HG02981 (cell line): ENCODE measurements around the gene TEX12.
A peak's percentile ranks its signal among the peaks of the same experiment; 100 is the strongest.
"Not testable (repeated sequence)": the region's sequence is repeated elsewhere in the genome, so short reads cannot be mapped to it uniquely, and the experiment has no call there.

Source experiments
- ATAC-seq: cut with Tn5 transposase; IDR thresholded peaks from one replicate; pipeline ENCODE4 v1.9.1; 2021; ENCODE audit warnings: mild to moderate bottlenecking, moderate library complexity; ENCODE audit not compliant: unreplicated experiment

The TEX12 gene, protein sequence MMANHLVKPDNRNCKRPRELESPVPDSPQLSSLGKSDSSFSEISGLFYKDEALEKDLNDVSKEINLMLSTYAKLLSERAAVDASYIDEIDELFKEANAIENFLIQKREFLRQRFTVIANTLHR

DNA sequence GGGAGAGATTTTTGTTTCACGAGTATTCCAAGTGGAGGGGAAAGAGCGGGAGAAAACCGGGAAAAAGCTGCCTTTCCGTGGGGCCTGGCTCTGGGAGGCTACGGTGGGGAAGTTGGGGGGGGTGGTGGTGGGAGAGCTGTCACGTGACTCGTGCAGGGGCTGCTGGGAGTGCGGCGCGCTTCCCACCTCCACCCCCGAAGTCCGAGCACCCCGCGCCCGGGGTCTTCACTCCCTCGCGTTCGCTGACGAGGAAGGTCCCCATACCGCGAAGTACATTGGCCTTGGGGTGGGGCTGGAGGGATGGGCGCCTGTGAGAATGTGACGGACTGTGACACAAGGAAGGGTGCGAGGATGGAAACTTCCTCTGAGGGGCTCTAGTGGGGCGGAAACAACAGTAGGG lies at the start of gene TEX12:
TSS of gene TEX12 (plus strand) at position 228 of the 400 bp plus-strand sequence. CDS start 1,897 bp downstream, outside the sequence.
- no peak for ATAC-seq

DNA sequence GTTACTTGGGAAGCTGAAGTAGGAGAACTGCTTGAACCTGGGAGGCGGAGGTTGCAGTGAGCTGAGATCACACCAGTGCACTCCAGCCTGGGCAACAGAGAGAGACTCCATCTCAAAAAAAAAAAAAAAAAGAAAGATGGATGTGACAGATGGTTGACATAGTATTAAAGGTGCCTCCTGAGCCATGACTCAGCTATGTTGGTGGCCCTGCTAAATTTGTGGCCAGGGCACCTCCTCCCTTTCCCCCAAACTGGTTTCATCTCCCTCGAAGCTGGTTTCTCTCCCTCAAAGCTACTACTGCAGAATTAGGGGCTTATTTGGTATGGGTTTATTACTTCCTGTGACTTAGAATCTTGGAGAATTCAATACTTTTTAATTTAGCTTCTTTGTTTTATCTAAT lies 49.0 kb upstream of the TEX12 start:
- no peak for ATAC-seq

DNA sequence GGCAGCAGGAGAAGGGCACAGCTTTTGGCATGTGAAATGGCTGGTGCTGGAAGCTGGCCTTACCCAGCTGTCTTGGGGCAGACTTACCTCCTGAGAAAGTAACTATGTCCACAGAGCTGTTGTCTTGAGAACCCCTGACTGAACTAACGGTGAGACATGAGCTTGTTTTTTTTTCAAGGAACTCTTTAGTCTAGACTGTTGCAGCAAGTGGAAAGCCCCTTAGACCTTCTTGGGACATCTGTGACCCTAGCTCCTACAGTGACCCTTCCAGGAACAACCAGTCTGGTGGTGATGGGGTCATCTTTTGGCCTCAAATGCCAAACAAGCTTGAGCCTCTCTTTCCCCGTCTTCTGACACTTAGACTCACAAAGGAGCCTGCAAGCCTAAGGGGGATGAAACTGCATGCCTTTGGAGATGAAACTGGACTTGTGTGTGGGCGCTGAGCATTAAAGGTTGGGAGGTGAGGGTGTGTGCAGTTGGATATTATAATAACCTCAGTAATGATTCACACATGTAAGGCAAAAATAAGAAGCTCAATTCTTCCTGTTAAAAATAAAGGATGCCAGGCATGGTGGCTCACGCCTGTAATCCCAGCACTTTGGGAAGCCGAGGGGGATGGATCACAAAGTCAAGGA lies 45.1 kb upstream of the TEX12 start:
- ATAC-seq, result no peak

DNA sequence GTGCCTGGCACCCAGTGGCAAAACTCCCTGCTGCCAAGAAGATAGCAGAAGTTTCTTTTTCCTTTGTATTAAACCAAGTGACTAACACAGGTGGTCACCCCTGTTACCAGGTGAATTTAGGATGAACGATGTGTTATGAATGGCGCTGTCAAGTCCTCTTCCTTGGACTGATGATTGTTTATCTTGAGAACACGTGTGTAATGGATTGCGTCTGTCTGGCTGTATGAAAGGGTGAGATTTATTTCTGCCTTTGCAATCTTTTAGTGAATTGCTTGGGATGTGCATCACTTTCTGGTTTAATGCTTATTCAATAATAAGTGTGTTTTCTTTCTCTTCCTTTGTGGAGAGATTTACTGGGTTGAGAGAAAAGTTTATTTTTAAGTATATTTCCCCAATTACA lies 44.0 kb upstream of the TEX12 start:
- ATAC-seq, result no peak

DNA sequence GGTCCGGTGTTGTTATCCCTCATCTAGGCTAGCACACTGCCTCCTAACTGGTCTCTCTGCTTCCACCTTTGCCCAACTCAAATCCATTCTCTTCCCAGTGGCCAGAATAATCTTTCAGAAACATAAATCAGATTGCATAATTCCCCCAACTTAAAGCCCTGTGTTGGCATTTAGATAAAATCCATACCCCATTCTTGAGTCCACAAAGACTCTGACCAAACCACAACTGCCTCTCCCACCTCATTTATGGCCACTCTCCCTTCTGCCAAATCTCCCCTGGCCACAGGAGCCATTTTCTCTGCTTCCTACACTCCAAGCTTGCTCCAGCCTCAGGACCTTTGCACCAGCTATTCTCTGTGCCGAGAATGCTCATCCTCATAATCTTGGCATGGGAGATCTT lies 40.1 kb upstream of the TEX12 start:
- no peak for ATAC-seq

DNA sequence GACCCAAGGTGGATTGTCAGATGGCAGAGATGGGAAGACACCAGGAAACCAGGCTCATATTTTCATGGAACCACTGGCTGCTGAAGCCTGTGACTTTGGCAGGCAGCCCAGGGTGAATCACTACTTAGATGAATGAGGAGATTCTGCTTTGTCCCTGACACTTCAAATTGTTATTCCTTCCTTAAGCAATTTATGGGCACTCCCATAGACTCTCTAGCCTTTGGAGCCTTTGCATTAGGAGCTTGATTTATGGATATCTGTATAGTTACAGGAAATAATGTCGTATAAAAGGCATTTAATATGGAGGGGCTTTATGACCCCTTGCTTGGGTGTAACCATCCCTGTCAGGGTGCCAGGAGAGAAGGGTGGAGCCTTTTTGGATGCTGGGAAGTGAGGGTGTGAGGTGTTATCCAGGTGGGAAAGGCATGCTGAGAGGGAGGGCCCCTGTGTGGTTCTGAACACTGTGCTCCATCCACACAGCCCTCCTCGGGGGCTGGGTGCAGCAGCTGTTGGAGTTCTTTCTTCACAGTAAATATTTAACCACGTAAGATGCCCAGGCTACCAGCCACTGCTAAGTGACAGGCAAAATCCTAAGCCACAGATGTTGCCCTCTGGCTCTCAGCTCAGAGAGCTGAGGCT lies 38.6 kb upstream of the TEX12 start:
- no peak for ATAC-seq

DNA sequence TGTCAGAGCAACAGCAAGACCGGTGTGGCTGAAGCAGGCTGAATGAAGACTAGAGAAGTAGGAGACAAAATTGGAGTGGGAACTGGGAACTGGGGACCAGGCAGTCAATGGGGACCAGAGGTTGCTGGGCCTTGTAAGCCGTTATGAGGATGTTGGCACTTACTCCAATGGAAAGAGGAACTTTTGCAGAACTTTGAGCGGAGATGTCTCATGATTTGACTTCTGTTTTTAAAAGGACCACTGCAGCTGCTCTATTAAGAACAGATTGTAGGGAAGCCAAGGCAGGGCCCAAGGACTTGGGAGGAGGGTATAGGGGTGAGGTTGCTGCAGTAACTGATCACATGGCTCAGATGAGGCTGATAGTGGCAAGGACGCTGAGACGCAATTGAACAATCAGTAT lies 37.5 kb upstream of the TEX12 start:
- ATAC-seq, result no peak

DNA sequence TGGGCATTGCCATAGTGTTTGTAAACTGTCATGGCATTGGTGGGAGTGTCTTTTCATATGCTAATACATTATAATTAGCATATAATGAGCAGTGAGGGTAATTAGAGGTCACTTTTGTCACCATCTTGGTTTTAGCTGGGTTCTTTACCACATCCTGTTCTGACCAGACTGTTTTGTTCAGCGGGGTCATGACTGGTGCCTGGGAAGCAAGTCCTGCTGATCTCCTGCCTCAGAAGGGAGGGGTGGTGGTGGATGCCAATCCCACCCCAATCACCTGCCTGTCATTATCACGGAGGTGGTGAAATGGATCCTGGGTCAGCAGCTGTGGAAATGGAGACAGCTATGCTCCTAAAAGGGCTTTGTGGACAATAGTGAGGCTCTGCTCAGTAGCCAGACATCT lies 34.4 kb upstream of the TEX12 start:
- no peak for ATAC-seq

DNA sequence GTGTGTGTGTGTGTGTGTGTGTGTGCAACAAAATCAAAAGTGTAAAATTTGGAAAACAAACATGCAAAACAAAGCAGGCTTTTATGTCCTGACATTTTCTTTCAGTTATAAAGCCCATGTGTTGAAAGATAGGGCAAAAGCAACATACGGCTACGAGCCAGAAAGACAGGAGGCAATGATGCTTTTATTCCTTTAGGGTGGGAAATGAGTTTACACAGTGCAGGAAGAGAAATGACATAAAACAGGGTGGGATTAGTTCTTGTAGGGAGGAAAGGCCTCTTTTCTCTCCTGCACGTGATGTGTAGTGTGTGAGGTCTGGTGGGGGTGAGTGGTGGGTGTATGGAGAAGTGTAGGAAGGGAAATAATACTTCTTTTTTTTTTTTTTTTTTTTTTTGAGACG lies 32.7 kb upstream of the TEX12 start:
- ATAC-seq, result no peak

DNA sequence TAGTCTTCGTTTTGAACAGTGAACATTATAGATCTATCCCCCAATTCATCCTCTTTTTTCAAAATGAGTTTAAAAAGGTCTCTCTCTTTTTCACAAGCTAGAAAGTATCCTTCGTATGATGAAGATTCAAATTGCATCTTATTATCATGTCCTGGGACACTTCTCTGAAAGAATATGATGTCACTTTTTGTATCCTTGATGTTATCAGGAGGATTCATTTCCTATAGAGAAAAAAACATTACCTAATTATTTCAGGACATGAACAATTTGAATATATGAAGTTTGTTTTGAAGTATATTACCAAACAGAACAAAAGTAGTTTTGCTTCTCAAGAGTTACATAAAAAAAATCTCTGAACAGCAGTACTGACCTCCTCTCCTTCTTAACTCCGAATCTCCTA lies 23.6 kb upstream of the TEX12 start:
- ATAC-seq, result no peak

DNA sequence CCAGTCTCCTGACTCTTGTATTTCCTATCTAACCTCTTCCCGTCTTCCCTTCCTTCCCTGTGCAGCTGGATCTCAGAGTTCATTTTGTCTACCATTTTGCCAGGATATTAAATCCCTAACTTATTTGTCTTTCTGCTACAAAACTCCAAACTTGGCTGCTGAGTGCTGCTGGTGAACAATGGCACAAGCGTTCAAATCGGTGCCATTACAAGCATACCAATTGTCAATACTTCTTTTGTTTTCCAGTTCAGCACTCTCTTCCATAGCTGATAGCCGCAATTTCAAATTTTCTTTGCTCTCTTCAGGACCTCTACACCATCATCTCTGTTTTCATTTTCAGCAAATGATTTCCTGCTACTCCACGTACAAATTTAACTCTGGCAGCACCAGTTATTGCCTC lies 16.7 kb upstream of the TEX12 start:
- no peak for ATAC-seq

DNA sequence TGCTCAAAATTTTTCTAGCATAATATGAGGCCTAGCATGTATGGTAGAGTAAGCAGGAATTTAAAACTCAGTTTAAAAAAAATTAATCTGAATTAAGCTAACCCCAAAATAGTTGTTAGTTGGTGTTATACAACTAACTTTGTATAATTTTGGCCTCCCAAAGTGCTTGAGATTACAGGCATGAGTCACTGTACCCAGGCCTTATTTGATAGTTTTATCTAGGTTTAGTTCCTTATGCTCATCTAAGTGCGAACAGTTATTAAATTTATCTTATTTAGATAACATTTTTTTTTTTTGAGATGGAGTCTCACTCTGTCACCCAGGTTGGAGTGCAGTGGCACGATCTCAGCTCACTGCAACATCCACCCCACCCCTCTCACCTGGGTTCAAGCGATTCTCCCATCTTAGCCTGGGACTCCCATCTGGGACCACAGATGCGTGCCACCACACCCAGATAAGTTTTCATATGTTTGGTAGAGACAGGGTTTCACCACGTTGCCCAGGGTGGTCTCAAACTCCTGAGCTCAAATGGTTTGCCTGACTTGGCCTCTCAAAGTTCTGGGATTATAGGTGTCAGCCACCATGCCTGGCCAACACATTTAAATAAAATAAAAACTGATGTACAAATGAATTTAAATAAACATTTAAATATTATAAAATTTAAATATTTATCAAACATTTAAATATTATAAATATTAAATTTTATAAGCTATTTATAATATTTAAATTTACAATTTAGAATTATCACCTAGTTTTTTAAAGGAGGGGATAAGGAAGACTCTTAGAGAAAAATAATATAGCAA lies 10.8 kb upstream of the TEX12 start:
- no peak for ATAC-seq

DNA sequence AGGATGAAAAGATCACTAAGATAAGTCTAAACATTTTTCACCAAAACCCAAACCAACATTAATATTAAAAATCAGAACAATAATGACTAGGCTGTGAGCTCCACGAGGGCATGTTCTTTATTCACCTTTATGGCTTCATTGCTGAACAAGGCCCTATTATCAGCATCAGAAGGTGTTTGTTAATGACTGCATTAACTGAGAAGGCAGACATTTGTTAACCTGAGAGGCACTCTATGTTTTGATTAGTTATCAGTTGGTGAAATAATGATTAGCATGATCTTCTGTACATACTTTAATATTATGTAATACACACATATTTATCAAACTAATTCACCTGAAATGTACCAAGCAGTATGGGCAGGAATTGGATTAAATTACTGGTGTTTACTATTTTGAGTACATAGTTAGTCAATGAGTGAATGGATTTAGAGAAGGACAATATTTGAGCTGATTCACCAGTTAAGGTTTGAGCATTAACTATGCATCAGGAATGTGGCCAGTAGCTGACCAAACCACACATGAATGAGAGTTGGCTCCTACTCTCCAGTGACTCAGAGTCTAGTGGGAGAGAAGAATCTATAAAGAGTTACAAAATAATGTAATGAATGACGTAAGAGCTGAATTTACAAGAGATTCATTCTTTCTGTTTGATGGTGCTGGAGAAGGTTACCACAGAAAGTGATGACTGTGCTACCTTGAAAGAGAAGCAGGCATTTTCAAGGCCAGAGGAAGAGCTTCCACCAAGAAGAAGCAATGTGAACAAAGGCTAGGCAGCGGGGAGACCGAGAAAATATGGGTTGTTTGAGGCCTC lies 10.0 kb upstream of the TEX12 start:
- ATAC-seq, result peak; percentile 44

DNA sequence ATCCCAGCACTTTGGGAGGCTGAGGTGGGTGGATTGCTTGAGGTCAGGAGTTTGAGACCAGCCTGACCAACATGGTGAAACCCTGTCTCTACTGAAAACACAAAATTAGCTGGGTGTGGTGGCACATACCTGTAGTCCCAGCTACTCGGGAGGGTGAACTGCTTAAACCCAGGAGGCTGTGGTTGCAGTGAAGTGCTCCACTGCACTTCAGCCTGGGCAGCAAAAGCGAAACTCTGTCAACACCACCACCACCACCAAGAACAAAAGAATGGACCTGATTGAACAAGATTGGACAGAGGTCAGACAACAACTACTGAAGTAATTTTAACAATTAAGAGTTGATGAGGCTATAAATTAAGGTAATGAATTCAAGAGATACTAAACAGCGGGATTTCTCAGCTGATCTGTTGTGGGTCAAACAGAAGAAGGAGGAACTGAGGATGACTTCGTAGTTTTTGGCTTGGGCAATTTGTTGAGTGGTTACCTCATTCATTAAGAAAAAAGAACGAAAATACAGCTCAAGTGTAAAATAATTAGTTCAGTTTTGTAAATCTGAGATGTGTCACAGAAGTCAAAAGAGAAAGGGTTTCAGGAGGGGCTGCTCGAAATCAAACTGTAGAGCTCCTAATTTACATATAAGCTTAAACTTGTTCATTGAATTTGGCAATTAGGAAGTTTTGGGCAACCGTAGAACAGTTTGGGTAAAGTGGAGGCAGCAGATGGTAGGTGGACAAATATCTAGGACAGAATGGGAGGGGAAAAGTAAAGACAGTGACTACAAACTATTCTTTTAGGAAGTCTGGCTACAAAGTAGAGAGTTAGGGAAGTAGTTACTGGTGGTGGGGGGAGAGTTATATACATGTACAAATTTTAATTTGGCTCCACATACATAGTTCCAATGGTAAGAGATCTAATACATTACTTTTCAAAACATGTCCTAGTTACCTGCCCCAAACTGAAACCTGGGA lies 7.8 kb upstream of the TEX12 start:
- peak; percentile 51 for ATAC-seq

DNA sequence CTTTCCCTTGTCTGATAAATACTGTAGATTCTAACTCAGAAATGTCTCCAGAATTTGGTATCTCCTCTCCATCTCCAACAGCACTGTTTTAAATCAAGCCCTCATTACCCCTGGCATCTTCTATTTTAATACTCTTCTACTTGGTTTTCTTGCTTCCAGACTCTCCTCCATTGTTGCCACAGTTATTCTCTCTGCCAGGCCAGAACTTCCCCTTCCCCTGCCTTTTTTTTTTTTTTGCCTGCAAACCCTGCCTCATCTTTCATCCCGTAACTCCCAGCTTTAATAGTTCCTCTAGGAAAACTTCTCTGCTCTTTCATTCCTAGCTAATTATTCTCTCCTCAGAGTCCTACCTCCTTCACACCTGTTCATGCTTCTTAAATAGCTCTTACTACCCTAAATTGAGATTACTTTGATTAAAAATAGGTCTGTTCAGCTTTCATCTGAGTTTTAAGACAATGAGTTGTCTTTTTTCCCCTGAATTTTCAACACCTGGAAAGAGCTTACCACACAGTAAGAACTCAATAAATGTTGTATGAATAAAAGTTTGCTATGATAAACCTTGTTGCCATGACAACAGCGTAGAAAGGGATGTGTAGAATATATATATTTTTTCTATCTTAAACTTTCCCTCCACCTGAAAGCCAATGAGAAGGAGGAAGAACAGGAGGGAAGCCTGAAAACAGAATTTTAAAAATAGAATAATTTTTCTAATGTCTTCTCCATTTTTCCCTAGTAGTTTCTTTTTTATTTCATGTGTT lies 6.9 kb upstream of the TEX12 start:
- ATAC-seq, result no peak

DNA sequence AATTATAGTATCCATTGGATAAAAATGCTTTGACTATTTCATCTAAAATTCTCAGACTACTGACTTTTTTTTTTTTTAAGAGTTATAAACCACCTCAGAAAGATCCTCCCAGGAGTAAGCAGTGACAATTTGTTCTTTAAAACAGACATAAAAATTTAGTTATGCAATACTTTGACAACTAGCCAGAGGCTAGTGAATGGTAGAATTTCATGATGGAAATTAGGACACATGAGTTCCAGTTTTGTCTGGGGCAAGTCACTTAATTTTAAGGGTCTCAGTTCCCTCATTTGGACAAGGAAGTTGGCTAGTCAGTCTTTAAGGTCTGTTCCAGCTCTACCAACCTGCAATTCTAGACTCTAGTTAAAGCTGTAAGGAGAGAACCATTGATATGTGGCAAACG lies 6.2 kb upstream of the TEX12 start:
- ATAC-seq, result no peak

DNA sequence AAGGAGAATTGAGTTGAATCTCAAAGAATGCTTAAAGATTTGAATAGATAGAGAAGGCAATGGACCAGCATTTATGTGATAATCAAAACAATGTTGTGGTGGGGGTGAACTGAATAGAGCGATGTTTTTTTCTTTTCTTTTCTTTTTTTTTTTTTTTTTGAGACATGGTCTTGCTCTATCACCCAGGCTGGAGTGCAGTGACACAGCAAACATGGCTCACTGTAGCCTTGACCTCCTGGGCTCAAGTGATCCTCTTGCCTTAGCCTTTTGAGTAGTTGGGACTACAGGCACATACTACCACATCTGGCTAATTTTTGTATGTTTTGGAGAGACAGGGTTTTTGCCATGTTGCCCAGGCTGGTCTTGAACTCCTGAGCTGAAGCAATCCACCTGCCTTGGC lies 5.0 kb upstream of the TEX12 start:
- not testable (repeated sequence) for ATAC-seq

DNA sequence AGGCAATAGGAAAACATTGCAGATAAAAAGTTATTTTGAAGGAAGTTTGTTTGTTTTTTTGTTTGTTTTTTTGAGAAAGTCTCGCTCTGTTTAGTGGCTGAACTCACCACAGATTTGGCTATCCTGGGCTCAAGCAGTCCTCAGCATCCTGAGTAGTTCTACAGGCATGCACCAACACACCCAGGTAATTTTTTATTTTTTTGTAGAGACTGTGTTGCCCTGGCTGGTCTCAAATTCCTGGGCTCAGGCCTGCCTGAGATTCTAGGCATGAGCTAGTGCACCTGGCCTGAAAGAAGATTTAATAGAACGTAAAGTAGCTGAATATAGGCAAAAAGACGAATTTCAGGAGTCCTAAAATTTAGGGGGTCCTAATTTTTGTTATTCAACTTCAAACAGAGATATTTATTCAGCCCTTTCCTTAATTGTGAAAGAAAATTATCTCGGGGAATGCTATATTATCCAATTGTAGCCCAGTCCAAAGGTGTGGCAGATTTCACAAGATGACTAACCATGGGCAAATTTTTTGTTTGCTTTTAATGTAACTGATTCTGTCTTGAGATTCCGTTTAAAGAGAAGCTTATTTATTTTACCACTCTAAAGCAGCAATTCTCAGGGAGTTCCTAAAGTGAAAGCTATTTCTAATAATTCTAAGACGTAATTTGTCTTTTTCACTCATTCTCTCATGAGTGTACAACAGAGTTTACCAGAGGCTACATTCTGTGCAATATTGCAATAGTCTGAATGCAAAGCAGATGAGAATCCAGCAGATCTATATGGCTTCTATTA lies 4.2 kb upstream of the TEX12 start:
- ATAC-seq, result no peak
